HepG2 (cell line): ENCODE data around the gene KDM8. TPM values are rescaled to one million over a fixed set of nuclear protein-coding genes. Genes with fewer than 3 reads are reported as not detected.

Source experiments
- ATAC-seq: fragments of 200-7000 bp; cut with Tn5 transposase; 3 replicates; pipeline ENCODE4 v1.9.1; 2020; ENCODE audit warnings: mild to moderate bottlenecking, moderate library complexity
- BruUV-seq: library from RNA; stranded (reverse); fragments of 400-500 nt; replicated peaks from 2 replicates; lab custom pipeline; 2021; lab: Mats Ljungman, UMichigan
- CTCF ChIA-PET: fragments of 300-600 bp; formaldehyde crosslinking; extraction: SDS; loops from one replicate; lab custom pipeline; 2021; ENCODE audit warnings: low total read pairs, inconsistent platforms, low intra/inter-chr PET ratio; lab: Yijun Ruan, JAX
- POLR2A ChIA-PET: fragments of 350-600 bp; sonication (Branson Sonifier 250); formaldehyde crosslinking; loops from one replicate; lab custom pipeline; 2020; ENCODE audit warnings: antibody characterized with exemption, inconsistent platforms; lab: Yijun Ruan, JAX
- DNase-seq: peaks from one replicate; pipeline ENCODE4 v3.0.0-alpha.2; 2015; ENCODE audit warnings: low spot score
- FAIRE-seq: peaks from 3 replicates; lab custom pipeline; 2011; peaks lifted over from hg19 to GRCh38; lab: Jason Lieb, UNC
- H2AFZ ChIP-seq: one replicate; pipeline ENCODE4 v1.6.1; 2011; ENCODE audit warnings: low read length, inconsistent platforms
- H3K27ac ChIP-seq: fragments of 300-600 bp; 3 replicates; pipeline ENCODE4 v1.8.0; 2011; ENCODE audit warnings: mixed run types, mild to moderate bottlenecking, mixed read lengths, low read length, inconsistent platforms; ENCODE audit not compliant: insufficient read depth; ENCODE audit errors: extremely low read length
- H3K27me3 ChIP-seq, 2 experiments: fragments of 200-600 bp in 1 of 2; 2 replicates in 1 of 2; 3 replicates in 1 of 2; pipeline versions ENCODE4 v1.6.0 to v1.8.0; 2011; ENCODE audit warnings: low read length in 2 of 2, mild to moderate bottlenecking in 2 of 2, moderate library complexity in 2 of 2, inconsistent platforms in 1 of 2; ENCODE audit not compliant: insufficient read depth in 2 of 2, control insufficient read depth in 1 of 2
- H3K36me3 ChIP-seq, 2 experiments: fragments of 200-600 bp in 1 of 2; replicated peaks in 1 of 2; 2 replicates in 1 of 2; 3 replicates in 1 of 2; pipeline versions ENCODE4 v1.5.1 to v1.8.0; 2011; ENCODE audit warnings: low read length in 2 of 2, inconsistent platforms in 1 of 2; ENCODE audit not compliant: insufficient read depth in 2 of 2, control insufficient read depth in 1 of 2
- H3K4me1 ChIP-seq: 2 replicates; pipeline ENCODE4 v1.5.1; 2012; ENCODE audit warnings: low read length, inconsistent platforms; ENCODE audit not compliant: insufficient read depth
- H3K4me2 ChIP-seq: 2 replicates; pipeline ENCODE4 v1.6.0; 2011; ENCODE audit warnings: low read depth, low read length, inconsistent platforms
- H3K4me3 ChIP-seq, 3 experiments: fragments of 200-600 bp in 1 of 3; sonication (generic), shearing (Covaris generic) in 1 of 3; replicated peaks in 1 of 3; 2 replicates each; pipeline ENCODE4 v1.5.1; 2011 to 2016; ENCODE audit warnings: low read length in 3 of 3, inconsistent platforms in 2 of 3, low read depth in 2 of 3, mild to moderate bottlenecking in 2 of 3, control low read depth in 1 of 3, mixed read lengths in 1 of 3; ENCODE audit not compliant: insufficient read depth in 1 of 3
- H3K79me2 ChIP-seq: one replicate; pipeline ENCODE4 v1.6.1; 2011; ENCODE audit warnings: low read length, inconsistent platforms; ENCODE audit not compliant: insufficient read depth
- H3K9ac ChIP-seq: 2 replicates; pipeline ENCODE4 v1.6.0; 2011; ENCODE audit warnings: mild to moderate bottlenecking, low read depth, low read length, inconsistent platforms; ENCODE audit not compliant: insufficient read depth
- H3K9me3 ChIP-seq: 2 replicates; pipeline ENCODE4 v1.5.1; 2012; ENCODE audit warnings: mild to moderate bottlenecking, low read length
- H4K20me1 ChIP-seq: 2 replicates; pipeline ENCODE4 v1.6.0; 2011; ENCODE audit warnings: inconsistent platforms, mild to moderate bottlenecking, low read length, moderate library complexity; ENCODE audit not compliant: insufficient read depth
- AGO1 ChIP-seq: fragments of 200-400 bp; formaldehyde crosslinking; IDR thresholded peaks from 2 replicates; pipeline ENCODE4 v1.6.1; 2017; ENCODE audit warnings: mild to moderate bottlenecking, low read depth, low read length, moderate library complexity; ENCODE audit not compliant: poor library complexity, severe bottlenecking
- AGO2 ChIP-seq: fragments of 200-400 bp; formaldehyde crosslinking; optimal IDR thresholded peaks from 2 replicates; pipeline ENCODE3; 2017; ENCODE audit warnings: mild to moderate bottlenecking, low read depth, low read length, moderate library complexity
- ATM ChIP-seq: fragments of 450-650 bp; IDR thresholded peaks from 2 replicates; pipeline ENCODE4 v1.7.1; 2017; ENCODE audit warnings: mild to moderate bottlenecking, borderline replicate concordance
- BHLHE40 ChIP-seq: IDR thresholded peaks from 2 replicates; pipeline ENCODE4 v1.6.1; 2011; ENCODE audit warnings: low read length, improper control_type of control experiment
- NFYC ChIP-seq: IDR thresholded peaks from 2 replicates; pipeline ENCODE4 v1.6.1; 2016; ENCODE audit warnings: missing genetic modification reagents, missing compliant biosample characterization
- POLR2A ChIP-seq, 2 experiments: IDR thresholded peaks; 2 replicates each; pipeline ENCODE4 v1.6.1; 2011; ENCODE audit warnings: low read depth in 2 of 2, low read length in 2 of 2, mild to moderate bottlenecking in 1 of 2, moderate library complexity in 1 of 2; ENCODE audit not compliant: insufficient read depth in 1 of 2
- THAP8 ChIP-seq: sonication (generic); formaldehyde crosslinking; IDR thresholded peaks from 2 replicates; pipeline ENCODE4 v1.5.1; 2020; ENCODE audit warnings: missing genetic modification reagents, mild to moderate bottlenecking, borderline replicate concordance
- ZBTB42 ChIP-seq: sonication (generic); formaldehyde crosslinking; IDR thresholded peaks from 2 replicates; pipeline ENCODE4 v1.5.0; 2020; ENCODE audit warnings: mild to moderate bottlenecking, missing genetic modification reagents
- ZNF160 ChIP-seq: sonication (generic); formaldehyde crosslinking; IDR thresholded peaks from 2 replicates; pipeline ENCODE4 v1.8.0; 2022; ENCODE audit warnings: mild to moderate bottlenecking, inconsistent platforms, missing genetic modification reagents
- ZNF883 ChIP-seq: sonication (generic); formaldehyde crosslinking; IDR thresholded peaks from 2 replicates; pipeline ENCODE4 v1.5.1; 2020; ENCODE audit warnings: mild to moderate bottlenecking, missing genetic modification reagents; ENCODE audit errors: not compliant biosample characterization
- WGBS: methylation state at CpG from one replicate; pipeline ENCODE4 v1.1.6; 2017; ENCODE audit warnings: low lambda C conversion rate; 5-methylcytosine and 5-hydroxymethylcytosine counted together
- in situ Hi-C: cut with HindIII; loops from 2 replicates; pipeline ENCODE4 v1.10.0; 2017; ENCODE audit warnings: low pct_unique_long_range_greater_than_20kb; ENCODE audit not compliant: extremely low pct_ligation_motif_present
- intact Hi-C: fragments of 100-400 bp; cut with micrococcal nuclease; formaldehyde crosslinking; loops from one replicate; pipeline ENCODE4 v1.10.0; 2022; ENCODE audit not compliant: unreplicated experiment
- polyA plus RNA-seq, 8 experiments: library from polyadenylated mRNA; depleted of rRNA in 3 of 8; stranded (reverse) in 7 of 8; unstranded in 1 of 8; fragments of >200 nt; fragmentation: Illumina TruSeq in 4 of 8; extraction: Trizol in 4 of 8; gene quantifications; 2 replicates each; pipeline versions ENCODE4 v1.2.1 to v1.2.3, GENCODE V29; 2011 to 2016; ENCODE audit warnings: low read depth in 4 of 8, missing spikeins in 1 of 8, mixed read lengths in 1 of 8; ENCODE audit not compliant: insufficient read depth in 1 of 8
- total RNA-seq, 5 experiments: library from RNA; depleted of rRNA; stranded (reverse); fragments of >200 nt; fragmentation: Illumina TruSeq; extraction: Trizol; gene quantifications; 2 replicates each; pipeline ENCODE4 v1.2.3, GENCODE V29; 2016; ENCODE audit warnings: low read depth in 1 of 5

Gene KDM8
- total and polyA plus RNA-seq, 2 of the 13 experiments (the other 11 are each of a cell fraction or from before 2014, with no cell fraction given), result 3.3 to 8.6 TPM

GRCh38 chr16:27224271-27224737 lies 21.0 kb downstream of the KDM8 start:
- Histone ChIP-seq H3K4me3 (no peak overlapping the region), H3K9me3 (no peaks in the 10 kb centered on the region), H3K4me2 (no peak overlapping the region), H3K36me3 (peaks cover 5 to 8% of the 10 kb centered on the region in 2 experiments; a peak in 3 of 5 replicates), H3K79me2 (no peaks in the 10 kb centered on the region), H4K20me1 (no peaks in the 10 kb centered on the region), H2AFZ (no peak overlapping the region), H3K4me1 (no peaks in the 10 kb centered on the region), H3K27me3 (no peaks in the 10 kb centered on the region), H3K9ac (no peak overlapping the region), H3K27ac (no peak overlapping the region)
- ChIA-PET CTCF (no interaction called here), POLR2A (interaction anchor here (1.5 kb wide), 1 partner anchor 20 kb away, joined by 10 read pairs; the partner anchor contains the start of gene KDM8)
- BruUV-seq, result no TSS peak
- WGBS, result 97% methylated on average over 12 of the region's 14 CpGs
- DNase-seq (no peak), FAIRE-seq (no peak), ATAC-seq (peak; percentile 3; the same call in 1 of the 3 replicates)
- TF ChIP-seq ATM, result no peak
- peak; percentile 52 for TF ChIP-seq AGO1
- TF ChIP-seq BHLHE40, result no peak
- TF ChIP-seq AGO2, result peak; percentile 82
- TF ChIP-seq POLR2A (IDR thresholded peaks at IDR 0.05; ENCODE audit: insufficient read depth in 1 of 2, low read depth in 2 of 2, low read length in 2 of 2), result 0 out of 4 replicates have a peak, but pooled peaks of 1 of the 2 experiments have one; percentile 30
- no peak for TF ChIP-seq ZNF160
- no peak for TF ChIP-seq ZNF883 (CRISPR knock-in tag)
- TF ChIP-seq NFYC, result no peak
- no peak for TF ChIP-seq ZBTB42 (CRISPR knock-in tag)
- 0 out of 2 replicates have a peak, but pooled peaks have one; percentile 36 for TF ChIP-seq THAP8 (CRISPR knock-in tag)
- intact Hi-C loops, result no loop called here
- in situ Hi-C loops, result no loop called here
